A549 (cell line): ENCODE results near the gene COPA. TPM values are rescaled to one million over a fixed set of nuclear protein-coding genes. Genes with fewer than 3 reads are reported as not detected.

Experiments
- FOSL2 ChIP-seq, 2 experiments: fragments of 450-650 bp in 1 of 2; fragments of >200 bp in 1 of 2; sonication (Bioruptor Twin) in 1 of 2; formaldehyde crosslinking; IDR thresholded peaks; 2 replicates each; pipeline versions ENCODE4 v1.5.0 to v1.6.1; 2016 to 2020; ENCODE audit warnings: mild to moderate bottlenecking in 1 of 2, moderate library complexity in 1 of 2
- HES2 ChIP-seq: fragments of >200 bp; sonication (Bioruptor Twin); formaldehyde crosslinking; IDR thresholded peaks from 2 replicates; pipeline ENCODE4 v1.6.1; 2016
- MAZ ChIP-seq: fragments of 150-350 bp; IDR thresholded peaks from 2 replicates; pipeline ENCODE4 v1.6.1; 2014; ENCODE audit warnings: antibody characterized with exemption, low read depth, low read length, borderline replicate concordance
- POLR2AphosphoS2 ChIP-seq: conservative IDR thresholded peaks from 2 replicates; pipeline ENCODE4 v1.6.1; 2012; ENCODE audit warnings: low read length, improper control_type of control experiment, inconsistent platforms
- polyA plus RNA-seq, 4 experiments: library from polyadenylated mRNA; depleted of rRNA in 3 of 4; stranded (reverse); fragments of >200 nt; fragmentation: RNase III in 1 of 4; extraction: RNeasy Plus Mini Kit Qiagen cat#74134 plus additional on column Dnase treatment in 1 of 4; gene quantifications; 2 replicates in 3 of 4; 3 replicates in 1 of 4; pipeline ENCODE4 v1.2.3, GENCODE V29; 2011 to 2017
- small RNA-seq, 6 experiments: library from RNA; depleted of rRNA; stranded (forward); fragments of <200 nt; gene quantifications; one replicate each; pipeline ENCODE3, GENCODE V24; 2012

The COPA gene
- polyA plus RNA-seq, 2 of the 4 experiments (the other 2 are of a cell fraction): 83.5 to 149 TPM

- TF ChIP-seq MAZ: no peak
- TF ChIP-seq HES2: no peak
- no peak for TF ChIP-seq FOSL2 (IDR thresholded peaks at IDR 0.05)
- no peak for TF ChIP-seq FOSL2 (CRISPR knock-in tag; IDR thresholded peaks at IDR 0.05)
- no peak for TF ChIP-seq POLR2AphosphoS2
Measured at GRCh38 chr1:160239582-160240299, 103.3 kb downstream of the COPA start (continued).

Small RNA genes within 50 kb of the gene (small RNA-seq; reads per million reads assigned to genes)
- gene RF00019 (0 reads per million in 6 experiments), gene RNU4-42P (0 reads per million in 6 experiments)

Other genes with a start within 250 kb of the COPA start
- gene IGSF8, start 244.6 kb downstream of the COPA start, polyA plus RNA-seq (2011; rRNA removed): 7.3 and 8.3 TPM in 2 replicates
- 6.3 to 8.5 TPM (median 7.8 TPM) in 3 replicates for gene IGSF8, start 244.6 kb downstream of the COPA start, polyA plus RNA-seq (2017; fragmentation: RNase III; extraction: RNeasy Plus Mini Kit Qiagen cat#74134 plus additional on column Dnase treatment)
- gene ATP1A2, start 227.5 kb downstream of the COPA start, polyA plus RNA-seq (2011; rRNA removed): 0.07 and 0.09 TPM in 2 replicates
- gene ATP1A2, start 227.5 kb downstream of the COPA start, polyA plus RNA-seq (2017; fragmentation: RNase III; extraction: RNeasy Plus Mini Kit Qiagen cat#74134 plus additional on column Dnase treatment): 0.10 to 0.13 TPM in 2 of 3 replicates, not detected in the other
- gene ATP1A4, start 191.6 kb downstream of the COPA start, polyA plus RNA-seq (2011; rRNA removed): not detected in 2 replicates
- not detected in 3 replicates for gene ATP1A4, start 191.6 kb downstream of the COPA start, polyA plus RNA-seq (2017; fragmentation: RNase III; extraction: RNeasy Plus Mini Kit Qiagen cat#74134 plus additional on column Dnase treatment)
- gene CASQ1, start 152.7 kb downstream of the COPA start, polyA plus RNA-seq (2011; rRNA removed): 0.04 and 0.08 TPM in 2 replicates
- gene CASQ1, start 152.7 kb downstream of the COPA start, polyA plus RNA-seq (2017; fragmentation: RNase III; extraction: RNeasy Plus Mini Kit Qiagen cat#74134 plus additional on column Dnase treatment): 0.04 TPM in 1 of 3 replicates, not detected in the others
- 115 and 130 TPM in 2 replicates for gene PEA15, start 137.9 kb downstream of the COPA start, polyA plus RNA-seq (2011; rRNA removed)
- 136 to 157 TPM (median 150 TPM) in 3 replicates for gene PEA15, start 137.9 kb downstream of the COPA start, polyA plus RNA-seq (2017; fragmentation: RNase III; extraction: RNeasy Plus Mini Kit Qiagen cat#74134 plus additional on column Dnase treatment)
- 103 and 113 TPM in 2 replicates for gene DCAF8, start 80.7 kb downstream of the COPA start, polyA plus RNA-seq (2011; rRNA removed)
- gene DCAF8, start 80.7 kb downstream of the COPA start, polyA plus RNA-seq (2017; fragmentation: RNase III; extraction: RNeasy Plus Mini Kit Qiagen cat#74134 plus additional on column Dnase treatment): 67.4 to 69.8 TPM (median 69.8 TPM) in 3 replicates
- 54.3 and 56.7 TPM in 2 replicates for gene PEX19, start 58.1 kb downstream of the COPA start, polyA plus RNA-seq (2011; rRNA removed)
- 23.6 to 25.1 TPM (median 24.8 TPM) in 3 replicates for gene PEX19, start 58.1 kb downstream of the COPA start, polyA plus RNA-seq (2017; fragmentation: RNase III; extraction: RNeasy Plus Mini Kit Qiagen cat#74134 plus additional on column Dnase treatment)
- 90.4 and 91.6 TPM in 2 replicates for gene NCSTN, start 133 bp upstream of the COPA start, polyA plus RNA-seq (2011; rRNA removed)
- gene NCSTN, start 133 bp upstream of the COPA start, polyA plus RNA-seq (2017; fragmentation: RNase III; extraction: RNeasy Plus Mini Kit Qiagen cat#74134 plus additional on column Dnase treatment): 40.5 to 44.6 TPM (median 41.6 TPM) in 3 replicates
- gene NHLH1, start 23.8 kb upstream of the COPA start, polyA plus RNA-seq (2011; rRNA removed): 0.63 and 0.67 TPM in 2 replicates
- 0.29 to 0.49 TPM (median 0.34 TPM) in 3 replicates for gene NHLH1, start 23.8 kb upstream of the COPA start, polyA plus RNA-seq (2017; fragmentation: RNase III; extraction: RNeasy Plus Mini Kit Qiagen cat#74134 plus additional on column Dnase treatment)
- 3.9 and 4.5 TPM in 2 replicates for gene VANGL2, start 57.3 kb upstream of the COPA start, polyA plus RNA-seq (2011; rRNA removed)
- gene VANGL2, start 57.3 kb upstream of the COPA start, polyA plus RNA-seq (2017; fragmentation: RNase III; extraction: RNeasy Plus Mini Kit Qiagen cat#74134 plus additional on column Dnase treatment): 2.9 to 4.2 TPM (median 4.1 TPM) in 3 replicates
- gene SLAMF6, start 180.0 kb upstream of the COPA start, polyA plus RNA-seq (2011; rRNA removed): not detected in 2 replicates
- not detected in 3 replicates for gene SLAMF6, start 180.0 kb upstream of the COPA start, polyA plus RNA-seq (2017; fragmentation: RNase III; extraction: RNeasy Plus Mini Kit Qiagen cat#74134 plus additional on column Dnase treatment)
- not detected in 2 replicates for gene CD84, start 236.2 kb upstream of the COPA start, polyA plus RNA-seq (2011; rRNA removed)
- gene CD84, start 236.2 kb upstream of the COPA start, polyA plus RNA-seq (2017; fragmentation: RNase III; extraction: RNeasy Plus Mini Kit Qiagen cat#74134 plus additional on column Dnase treatment): not detected in 3 replicates